GM21381 (cell line): ENCODE data around the gene FCGR3B.
A peak's percentile ranks its signal among the peaks of the same experiment; 100 is the strongest.
"Not testable (repeated sequence)": the region's sequence is repeated elsewhere in the genome, so short reads cannot be mapped to it uniquely, and the experiment has no call there.

Experiments
- ATAC-seq: cut with Tn5 transposase; IDR thresholded peaks from one replicate; pipeline ENCODE4 v1.9.1; 2021; ENCODE audit warnings: mild to moderate bottlenecking, moderate library complexity; ENCODE audit not compliant: unreplicated experiment

The FCGR3B gene

GRCh38 chr1:161639203-161639602 lies 8.2 kb upstream of the FCGR3B start:
- ATAC-seq: not testable (repeated sequence)

- not testable (repeated sequence) for ATAC-seq
These were observed 7.4 kb upstream of the FCGR3B start for GRCh38 chr1:161638251-161638993.

GRCh38 chr1:161636976-161637375 lies 6.0 kb upstream of the FCGR3B start:
- not testable (repeated sequence) for ATAC-seq

GRCh38 chr1:161636189-161636782 lies 5.3 kb upstream of the FCGR3B start:
- not testable (repeated sequence) for ATAC-seq

GRCh38 chr1:161634993-161635392 lies 4.0 kb upstream of the FCGR3B start:
- not testable (repeated sequence) for ATAC-seq

- ATAC-seq: not testable (repeated sequence)
These were observed 741 bp downstream of the FCGR3B start for GRCh38 chr1:161630128-161630742.

GRCh38 chr1:161626445-161627146 lies 4.4 kb downstream of the FCGR3B start:
- ATAC-seq: not testable (repeated sequence)

- not testable (repeated sequence) for ATAC-seq
These were observed 6.4 kb downstream of the FCGR3B start for GRCh38 chr1:161624605-161625004.

GRCh38 chr1:161623401-161624051 lies 7.5 kb downstream of the FCGR3B start:
- ATAC-seq: not testable (repeated sequence)

- ATAC-seq: peak; percentile 21
These were observed 8.9 kb downstream of the FCGR3B start for GRCh38 chr1:161622054-161622453.

- ATAC-seq: peak; percentile 41
These were observed 9.6 kb downstream of the FCGR3B start for GRCh38 chr1:161621181-161622000.

- not testable (repeated sequence) for ATAC-seq
These were observed 10.6 kb downstream of the FCGR3B start for GRCh38 chr1:161620399-161620798.

- not testable (repeated sequence) for ATAC-seq
These were observed 12.5 kb downstream of the FCGR3B start for GRCh38 chr1:161618517-161618916.

- not testable (repeated sequence) for ATAC-seq
These were observed 14.6 kb downstream of the FCGR3B start for GRCh38 chr1:161616417-161616816.

GRCh38 chr1:161613142-161613514 lies 17.8 kb downstream of the FCGR3B start:
- ATAC-seq: not testable (repeated sequence)

GRCh38 chr1:161612322-161613141 lies 18.4 kb downstream of the FCGR3B start:
- ATAC-seq: peak; percentile 86

- peak; percentile 10 for ATAC-seq
These were observed 19.1 kb downstream of the FCGR3B start for GRCh38 chr1:161611866-161612321.

- not testable (repeated sequence) for ATAC-seq
These were observed 20.8 kb downstream of the FCGR3B start for GRCh38 chr1:161610198-161610597.
